ENCODE results near the gene SLC66A2. TPM values are rescaled to one million over a fixed set of nuclear protein-coding genes. Genes with fewer than 3 reads are reported as not detected.

Gene SLC66A2
- total RNA-seq, 1 experiment from 2014 or later, result 19.5 TPM

GRCh38 chr18:79888016-79888415 is 63.4 kb downstream of the SLC66A2 start:
- Mint-ChIP-seq H3K4me1 (ENCODE audit: low read depth, unreplicated experiment) (no peaks in the 10 kb centered on the region), H3K27me3 (ENCODE audit: insufficient read depth, unreplicated experiment) (no peaks in the 10 kb centered on the region), H3K36me3 (ENCODE audit: insufficient read depth, unreplicated experiment) (no peaks in the 10 kb centered on the region), H3K4me3 (ENCODE audit: unreplicated experiment) (no peak overlapping the region), H3K9me3 (ENCODE audit: unreplicated experiment) (peaks cover 8% of the 10 kb centered on the region), H3K27ac (ENCODE audit: unreplicated experiment) (no peak overlapping the region)
- Histone ChIP-seq H3K9me3 (no peaks in the 10 kb centered on the region), H3K4me3 (ENCODE audit: low read depth, low read length) (no peak overlapping the region), H3K27me3 (replicated peaks; ENCODE audit: control insufficient read depth, insufficient read depth, low read length) (no peaks in the 10 kb centered on the region), H3K36me3 (ENCODE audit: control insufficient read depth, insufficient read depth, low read length) (no peaks in the 10 kb centered on the region), H3K4me1 (no peaks in the 10 kb centered on the region)
- TF ChIP-seq CTCF (IDR thresholded peaks at IDR 0.05; ENCODE audit: insufficient read depth in 1 of 2, low read depth in 1 of 2, low read length in 1 of 2, severe bottlenecking in 1 of 2, unreplicated experiment in 1 of 2), result no peak
- ChIA-PET CTCF (no interaction called here), POLR2A (no interaction called here)
- DNase-seq, result no peak
- no TSS peak for BruUV-seq (replicated peaks)
- intact Hi-C loops (cut with micrococcal nuclease; ENCODE audit: unreplicated experiment), result no loop called here

- POLR2A ChIA-PET, result no interaction called here
- intact Hi-C loops (cut with micrococcal nuclease; ENCODE audit: unreplicated experiment), result no loop called here
- H3K36me3 Mint-ChIP-seq (ENCODE audit: insufficient read depth, unreplicated experiment), result no peaks in the 10 kb centered on the region
- DNase-seq, result no peak
- TF ChIP-seq CTCF (IDR thresholded peaks at IDR 0.05; ENCODE audit: insufficient read depth in 1 of 2, low read depth in 1 of 2, low read length in 1 of 2, severe bottlenecking in 1 of 2, unreplicated experiment in 1 of 2), result no peak
- H3K27me3 Mint-ChIP-seq (ENCODE audit: insufficient read depth, unreplicated experiment), result no peaks in the 10 kb centered on the region
- CTCF ChIA-PET, result no interaction called here
- no peak overlapping the region for H3K4me3 Mint-ChIP-seq (ENCODE audit: unreplicated experiment)
- H3K9me3 ChIP-seq, result no peaks in the 10 kb centered on the region
- no peak overlapping the region for H3K27ac Mint-ChIP-seq (ENCODE audit: unreplicated experiment)
- BruUV-seq (replicated peaks), result no TSS peak
- H3K9me3 Mint-ChIP-seq (ENCODE audit: unreplicated experiment), result peaks cover 2% of the 10 kb centered on the region
- no peaks in the 10 kb centered on the region for H3K36me3 ChIP-seq (ENCODE audit: control insufficient read depth, insufficient read depth, low read length)
- no peaks in the 10 kb centered on the region for H3K27me3 ChIP-seq (replicated peaks; ENCODE audit: control insufficient read depth, insufficient read depth, low read length)
- no peaks in the 10 kb centered on the region for H3K4me1 Mint-ChIP-seq (ENCODE audit: low read depth, unreplicated experiment)
- H3K4me1 ChIP-seq, result no peaks in the 10 kb centered on the region
- no peak overlapping the region for H3K4me3 ChIP-seq (ENCODE audit: low read depth, low read length)
Observed at GRCh38 chr18:79887181-79888000, 64.1 kb downstream of the SLC66A2 start.

- CTCF ChIA-PET, result no interaction called here
Observed at GRCh38 chr18:79884963-79885728, 66.3 kb downstream of the SLC66A2 start.

More at GRCh38 chr18:79884963-79885728, 66.3 kb downstream of the SLC66A2 start:
- no peaks in the 10 kb centered on the region for H3K36me3 ChIP-seq (ENCODE audit: control insufficient read depth, insufficient read depth, low read length)
- no TSS peak for BruUV-seq (replicated peaks)
- intact Hi-C loops (cut with micrococcal nuclease; ENCODE audit: unreplicated experiment), result no loop called here
- H3K9me3 ChIP-seq, result no peaks in the 10 kb centered on the region
- H3K27me3 Mint-ChIP-seq (ENCODE audit: insufficient read depth, unreplicated experiment), result no peaks in the 10 kb centered on the region
- H3K4me3 Mint-ChIP-seq (ENCODE audit: unreplicated experiment), result no peak overlapping the region
- POLR2A ChIA-PET, result no interaction called here
- H3K9me3 Mint-ChIP-seq (ENCODE audit: unreplicated experiment), result no peaks in the 10 kb centered on the region
- H3K4me3 ChIP-seq (ENCODE audit: low read depth, low read length), result no peak overlapping the region
- no peaks in the 10 kb centered on the region for H3K27me3 ChIP-seq (replicated peaks; ENCODE audit: control insufficient read depth, insufficient read depth, low read length)
- H3K4me1 Mint-ChIP-seq (ENCODE audit: low read depth, unreplicated experiment), result no peaks in the 10 kb centered on the region
- no peak for TF ChIP-seq CTCF (IDR thresholded peaks at IDR 0.05; ENCODE audit: insufficient read depth in 1 of 2, low read depth in 1 of 2, low read length in 1 of 2, severe bottlenecking in 1 of 2, unreplicated experiment in 1 of 2)
- H3K4me1 ChIP-seq, result no peaks in the 10 kb centered on the region
- DNase-seq, result no peak
- no peak overlapping the region for H3K27ac Mint-ChIP-seq (ENCODE audit: unreplicated experiment)
- no peaks in the 10 kb centered on the region for H3K36me3 Mint-ChIP-seq (ENCODE audit: insufficient read depth, unreplicated experiment)
